Right forelimb (tissue), 1 donor: ENCODE results near the gene DOK3.
"Not testable (repeated sequence)": the region's sequence is repeated elsewhere in the genome, so short reads cannot be mapped to it uniquely, and the experiment has no call there.

Experiments used
- DNase-seq: peaks from one replicate; pipeline ENCODE4 v3.0.0-alpha.2; 2018

DOK3 gene

DNA sequence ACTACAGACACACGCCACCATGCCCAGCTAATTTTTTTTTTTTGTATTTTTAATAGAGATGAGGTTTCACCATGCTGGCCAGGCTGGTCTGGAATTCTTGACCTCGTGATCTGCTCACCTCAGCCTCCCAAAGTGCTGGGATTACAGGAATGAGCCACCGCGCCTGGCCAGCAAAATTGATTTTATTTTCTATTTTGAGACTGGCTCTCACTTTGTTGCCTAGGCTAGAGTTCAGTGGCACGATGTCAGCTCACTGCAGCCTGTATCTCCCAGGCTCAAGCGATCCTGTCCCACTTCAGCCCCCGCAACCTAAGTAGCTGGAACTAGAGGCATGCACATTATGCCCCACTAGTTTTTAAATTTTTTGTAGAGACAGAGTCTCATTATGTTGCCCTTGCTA is 24.8 kb upstream of the DOK3 start:
- not testable (repeated sequence) for DNase-seq

DNA sequence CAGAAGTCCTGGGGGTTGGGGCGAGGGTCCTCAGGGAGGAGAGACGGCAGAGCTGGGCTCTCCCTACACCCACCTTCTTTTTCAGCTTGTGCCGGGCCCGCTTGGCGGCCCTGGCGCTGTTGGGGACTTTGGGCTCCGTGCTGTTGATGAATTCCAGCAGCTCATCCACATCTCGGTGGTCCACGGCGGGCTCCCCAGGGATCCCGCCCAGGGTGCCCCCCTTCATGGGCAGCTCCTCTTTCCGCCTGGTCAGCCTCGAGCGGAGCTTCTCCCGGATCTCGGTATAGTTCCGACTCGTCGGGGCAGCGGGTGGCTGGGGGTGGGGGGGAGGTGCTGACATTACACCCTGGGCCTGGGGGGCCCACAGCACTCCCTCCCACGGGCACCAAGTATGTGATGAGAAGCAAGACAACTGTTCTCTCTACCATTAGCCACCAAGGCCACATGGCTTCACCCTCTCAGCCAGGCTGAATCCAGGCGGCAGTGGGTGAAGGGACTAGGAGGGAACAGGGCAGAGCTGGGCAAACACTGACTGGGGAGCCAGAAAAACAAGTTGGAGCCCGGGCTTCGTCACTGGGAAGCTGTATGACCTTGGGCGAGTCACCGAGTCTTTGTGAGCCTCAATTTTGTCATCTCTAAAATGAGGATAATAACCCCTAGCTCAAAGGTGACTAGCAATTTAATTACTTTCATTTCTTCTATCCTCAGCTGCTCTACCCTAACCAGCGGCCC is 21.7 kb upstream of the DOK3 start:
- no peak for DNase-seq

DNA sequence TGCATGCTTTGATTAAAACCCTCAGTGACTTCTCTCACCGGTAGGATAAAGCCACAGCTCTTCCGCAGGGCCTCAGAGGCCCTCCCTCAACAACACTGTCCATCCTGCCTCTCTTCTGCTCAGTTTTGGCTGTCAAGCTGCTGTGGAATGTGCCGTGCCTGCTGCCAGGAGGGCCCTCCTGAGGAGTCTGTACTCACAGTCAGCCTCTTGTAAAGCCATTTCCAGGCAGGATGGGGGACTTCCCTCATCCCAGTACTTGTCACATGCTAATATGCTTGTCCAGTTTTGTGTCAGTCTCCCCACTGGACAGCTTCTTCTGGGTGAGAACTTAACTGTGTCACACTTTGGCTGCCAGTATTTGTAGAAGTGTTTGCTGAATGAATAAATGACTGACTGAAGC is 21.0 kb upstream of the DOK3 start:
- DNase-seq: peak; percentile 41

DNA sequence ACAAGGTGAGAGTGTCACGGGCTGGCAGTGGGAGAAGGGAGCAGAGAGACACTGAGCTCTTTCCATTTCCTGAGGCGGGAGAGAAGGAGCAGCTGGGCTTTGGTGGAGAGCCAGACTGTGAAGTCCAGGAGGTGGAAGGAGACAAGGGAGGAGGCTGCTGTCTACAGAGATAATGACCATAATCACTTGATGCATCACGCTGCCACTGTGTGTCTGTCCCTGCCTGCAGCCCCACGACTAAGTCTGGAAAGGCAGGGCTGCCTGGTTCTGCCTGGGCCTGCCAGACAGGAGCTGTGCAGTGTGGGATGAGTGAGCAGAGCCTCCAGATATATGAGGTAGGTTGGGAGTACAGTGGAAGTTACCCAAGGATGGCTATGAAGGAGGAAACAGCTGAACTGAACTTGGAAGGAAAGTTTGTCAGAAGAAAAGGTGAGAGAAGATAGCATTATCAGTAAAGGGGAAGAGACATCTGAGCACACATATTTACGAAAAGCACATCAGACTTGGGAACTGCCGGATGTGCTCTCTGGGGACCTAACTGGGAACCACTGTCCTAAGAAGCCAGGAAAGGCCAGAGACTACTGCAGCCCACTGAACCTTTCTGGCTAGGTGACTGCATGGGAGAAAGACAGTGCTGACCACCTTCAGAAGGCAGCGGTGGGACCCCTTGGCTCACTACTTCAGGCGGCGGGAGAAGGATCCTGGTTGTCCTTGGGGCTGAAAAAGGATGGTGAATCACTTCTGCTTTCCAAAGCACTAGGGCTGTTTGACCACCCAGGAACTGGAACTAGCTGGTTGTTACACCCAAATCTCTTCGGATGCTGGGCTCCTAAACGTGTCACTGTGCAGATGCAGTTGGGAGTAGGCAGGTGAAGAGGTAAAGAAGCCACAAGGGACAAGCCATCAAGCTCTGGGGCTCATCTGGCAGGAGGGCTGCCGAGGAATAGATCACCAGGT is 19.9 kb upstream of the DOK3 start:
- peak; percentile 30 for DNase-seq

DNA sequence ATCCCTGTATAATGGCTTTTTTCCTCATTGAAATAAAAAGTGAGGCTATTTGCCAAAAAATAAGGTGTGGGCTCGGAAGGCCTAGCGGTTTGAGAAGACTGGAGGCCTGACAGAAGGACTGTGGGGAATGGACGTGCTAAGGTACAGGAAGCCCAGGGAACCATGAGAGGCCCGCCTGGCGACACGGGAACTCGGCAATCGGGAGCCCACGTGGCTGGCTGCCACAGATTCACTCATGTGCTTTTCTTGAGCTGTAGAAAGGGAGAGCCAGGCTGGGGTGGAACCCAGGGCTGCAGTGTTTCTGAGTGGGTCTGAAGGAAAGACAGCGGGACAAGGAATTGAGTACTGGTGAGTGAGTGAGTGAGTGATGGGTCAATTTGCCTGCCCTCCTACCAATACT is 19.0 kb upstream of the DOK3 start:
- no peak for DNase-seq

DNA sequence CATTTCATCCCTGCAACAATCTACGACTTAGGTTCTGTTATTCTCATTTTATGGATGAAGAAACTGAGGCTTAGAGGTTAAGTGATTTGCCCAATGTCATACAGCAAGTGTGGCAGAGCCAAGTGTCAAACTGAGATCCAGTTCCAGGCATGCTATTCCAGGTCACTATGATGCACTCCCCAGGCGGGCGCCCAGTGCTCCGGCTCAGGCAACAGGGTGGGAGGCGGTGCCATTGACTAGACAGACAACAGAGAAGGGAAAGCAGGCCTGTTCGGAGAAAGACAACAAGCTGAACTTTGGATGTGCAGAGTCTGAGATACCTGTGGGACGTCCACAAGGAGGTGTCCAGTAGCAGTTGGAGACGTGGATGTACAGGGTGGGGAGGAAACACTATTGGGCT is 18.0 kb upstream of the DOK3 start:
- DNase-seq: no peak

DNA sequence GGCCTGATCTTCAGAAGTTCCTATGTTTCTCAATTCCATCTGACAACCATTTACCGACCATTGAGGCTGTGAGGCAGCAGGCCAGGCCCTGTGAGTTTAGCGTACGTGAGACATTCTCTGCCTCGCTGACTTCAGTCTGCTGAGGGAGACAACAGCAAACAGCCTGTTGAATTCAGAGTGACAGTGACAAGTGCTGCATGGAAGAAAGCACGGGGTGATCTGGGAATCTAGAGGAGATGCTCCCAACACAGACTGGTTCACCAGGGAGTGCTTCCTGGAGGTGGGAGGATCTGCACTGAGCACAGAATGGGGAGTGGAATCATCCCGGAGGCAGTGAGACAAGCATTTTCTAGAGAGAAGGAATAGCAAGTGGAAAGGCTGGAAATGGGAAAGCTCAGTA is 17.2 kb upstream of the DOK3 start:
- peak; percentile 10 for DNase-seq

DNA sequence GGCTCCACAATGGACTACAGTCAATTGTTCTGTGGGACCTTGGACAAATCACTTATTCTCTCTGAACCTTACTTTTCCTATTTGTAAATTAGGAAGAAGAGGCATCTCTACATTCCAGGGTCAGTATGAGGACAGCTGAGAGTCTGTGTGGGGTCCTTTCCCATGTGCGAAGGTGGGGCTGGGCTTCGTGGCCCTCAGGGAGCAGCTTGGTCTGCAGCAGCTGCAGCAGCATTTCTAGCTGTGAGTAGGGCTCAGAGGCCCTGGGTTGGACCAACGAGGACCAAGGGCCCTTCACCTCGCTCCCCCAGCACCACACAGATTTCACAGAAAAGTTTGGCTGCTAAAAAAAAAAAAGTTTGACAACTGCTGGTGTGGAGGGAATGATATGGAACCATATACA is 16.6 kb upstream of the DOK3 start:
- DNase-seq: peak; percentile 34

DNA sequence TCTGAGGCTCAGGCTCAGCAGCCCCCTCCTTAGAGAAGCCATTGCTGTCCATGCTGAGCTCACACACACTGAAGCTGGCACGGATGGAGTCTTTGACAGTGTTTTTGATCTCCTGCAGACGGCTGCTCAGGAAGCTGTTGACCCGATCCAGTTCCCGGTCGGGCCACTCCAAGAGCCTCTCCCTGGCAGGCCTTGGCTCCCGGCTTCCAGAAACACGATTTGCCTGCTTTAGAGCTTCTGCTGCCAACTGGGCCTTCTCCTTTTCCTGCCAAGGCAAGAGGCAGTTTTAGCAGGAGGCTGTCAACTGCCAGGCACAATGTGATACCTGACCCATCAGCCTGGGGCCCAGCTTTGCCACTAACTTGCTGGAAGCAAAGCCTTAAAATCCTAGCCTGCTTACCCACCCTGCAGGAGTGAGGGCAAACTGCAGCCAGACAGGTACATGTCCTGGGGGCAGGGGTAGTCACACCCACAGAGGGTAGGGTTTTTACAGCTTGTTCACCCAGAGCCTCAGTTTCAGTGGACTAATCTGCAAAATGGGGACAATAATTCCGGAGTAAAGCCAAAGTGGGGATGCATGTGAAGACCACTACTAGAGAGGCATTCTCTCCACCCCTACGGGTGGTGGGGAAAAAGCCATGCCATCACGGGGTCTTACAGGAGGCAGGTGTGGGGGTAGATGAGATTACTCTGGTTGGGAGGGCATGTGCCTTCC is 15.5 kb upstream of the DOK3 start:
- peak; percentile 16 for DNase-seq

DNA sequence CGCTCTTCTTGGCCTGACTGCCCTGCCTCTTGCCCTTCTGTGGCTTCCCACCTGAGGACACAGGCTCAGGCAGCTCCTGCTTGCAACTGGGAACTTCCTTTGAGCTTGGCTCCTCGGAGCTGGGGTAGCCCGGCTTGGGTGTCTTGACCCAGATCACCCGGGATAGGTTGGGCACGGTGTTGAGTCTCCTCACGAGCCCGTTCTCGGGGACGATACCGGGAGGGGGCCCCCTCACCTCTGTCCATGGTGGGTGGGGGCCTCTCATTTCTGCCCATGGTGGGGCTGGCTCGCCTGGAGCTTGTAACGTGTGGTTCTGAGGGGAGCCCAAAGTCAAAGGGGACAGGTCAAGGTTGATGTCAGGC is 14.9 kb upstream of the DOK3 start:
- DNase-seq: peak; percentile 20

DNA sequence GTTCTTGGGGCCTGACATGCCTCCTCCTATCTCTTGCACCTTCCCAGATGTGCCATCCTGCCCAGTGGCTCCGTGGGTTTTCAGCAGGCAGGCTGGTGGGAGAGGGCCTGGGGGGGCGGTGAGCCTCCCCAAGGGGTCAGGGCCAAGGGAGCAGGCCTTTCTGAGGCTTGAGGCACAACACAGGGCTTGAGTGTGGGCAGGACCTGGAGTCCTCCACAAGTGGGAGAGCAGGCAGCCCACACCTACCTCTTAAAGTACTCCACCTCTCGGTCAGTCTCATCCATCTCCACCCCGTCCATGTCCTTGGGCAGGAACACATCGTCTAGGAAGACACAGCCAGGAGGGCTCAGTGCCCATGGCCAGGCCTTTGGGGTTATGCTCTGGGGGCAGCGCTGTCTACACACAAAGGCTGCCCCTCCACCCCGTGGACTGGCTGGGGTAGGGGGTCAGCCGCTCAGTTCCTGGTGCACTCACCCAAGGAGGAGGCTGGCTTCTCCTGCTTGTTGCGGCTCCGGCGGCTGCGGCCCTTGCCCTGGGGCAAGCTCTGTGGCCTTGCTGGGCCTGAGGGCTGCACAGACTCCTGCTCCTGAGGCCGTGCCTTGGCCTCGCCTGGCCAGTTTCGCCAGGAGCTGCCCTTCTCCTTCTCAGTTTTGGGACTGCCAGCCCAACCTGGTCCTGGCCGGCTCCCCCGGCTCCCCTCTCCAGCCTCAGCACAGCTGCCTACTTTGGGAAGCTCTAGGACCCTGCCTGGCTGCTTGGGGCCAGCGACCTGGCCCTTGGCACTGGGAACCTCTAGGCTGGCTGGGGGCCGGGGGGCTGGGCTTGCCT is 14.3 kb upstream of the DOK3 start:
- DNase-seq: peak; percentile 37

DNA sequence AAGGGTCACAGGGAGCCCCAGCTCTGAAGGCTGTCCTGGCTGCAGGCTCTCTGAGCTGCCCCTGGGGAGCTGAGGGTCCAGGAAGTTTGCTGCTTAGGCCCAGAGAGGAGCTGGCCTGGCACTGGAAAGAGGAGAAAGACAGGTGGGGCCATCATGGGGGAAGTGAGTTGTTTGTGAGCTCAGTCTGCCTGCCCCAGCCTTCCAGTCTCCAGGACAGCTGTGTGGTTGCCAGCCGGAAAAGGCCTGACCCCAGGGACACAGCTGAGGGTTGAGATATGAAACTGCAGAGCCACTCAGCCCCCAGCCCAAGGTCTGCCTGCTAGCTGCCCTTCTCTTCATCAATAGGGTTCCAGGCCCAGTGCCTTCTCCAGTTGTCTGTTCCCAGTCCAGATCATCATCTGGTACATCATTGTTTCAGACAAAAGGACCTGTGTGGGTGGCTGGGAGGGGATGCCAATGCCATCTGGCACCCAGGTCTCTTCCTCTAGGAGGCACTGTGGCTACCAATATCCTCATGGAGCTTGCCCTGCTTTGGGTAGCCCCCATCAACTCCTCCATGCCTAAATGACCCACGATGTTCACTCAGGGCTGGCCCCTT is 11.4 kb upstream of the DOK3 start:
- DNase-seq: no peak

DNA sequence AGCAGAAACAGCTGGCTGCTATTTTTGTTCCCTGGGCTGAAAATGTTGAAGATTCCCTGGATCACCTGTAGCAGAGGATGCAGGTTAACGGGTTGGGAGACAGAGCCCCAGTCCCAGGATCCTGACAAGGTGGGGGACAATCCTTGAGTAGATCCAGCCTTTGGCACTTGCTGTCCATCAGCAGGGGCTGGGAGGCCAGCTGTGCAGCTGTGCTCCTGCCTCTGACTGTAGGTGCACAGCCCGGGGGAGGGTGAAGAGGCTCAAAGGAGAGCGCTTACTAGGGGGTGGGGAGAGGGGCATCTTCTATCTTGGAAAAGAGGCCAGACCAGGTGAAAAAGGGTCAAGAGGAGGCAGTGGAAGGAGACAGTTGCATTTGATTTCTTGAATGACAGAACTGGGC is 10.6 kb upstream of the DOK3 start:
- DNase-seq: no peak

DNA sequence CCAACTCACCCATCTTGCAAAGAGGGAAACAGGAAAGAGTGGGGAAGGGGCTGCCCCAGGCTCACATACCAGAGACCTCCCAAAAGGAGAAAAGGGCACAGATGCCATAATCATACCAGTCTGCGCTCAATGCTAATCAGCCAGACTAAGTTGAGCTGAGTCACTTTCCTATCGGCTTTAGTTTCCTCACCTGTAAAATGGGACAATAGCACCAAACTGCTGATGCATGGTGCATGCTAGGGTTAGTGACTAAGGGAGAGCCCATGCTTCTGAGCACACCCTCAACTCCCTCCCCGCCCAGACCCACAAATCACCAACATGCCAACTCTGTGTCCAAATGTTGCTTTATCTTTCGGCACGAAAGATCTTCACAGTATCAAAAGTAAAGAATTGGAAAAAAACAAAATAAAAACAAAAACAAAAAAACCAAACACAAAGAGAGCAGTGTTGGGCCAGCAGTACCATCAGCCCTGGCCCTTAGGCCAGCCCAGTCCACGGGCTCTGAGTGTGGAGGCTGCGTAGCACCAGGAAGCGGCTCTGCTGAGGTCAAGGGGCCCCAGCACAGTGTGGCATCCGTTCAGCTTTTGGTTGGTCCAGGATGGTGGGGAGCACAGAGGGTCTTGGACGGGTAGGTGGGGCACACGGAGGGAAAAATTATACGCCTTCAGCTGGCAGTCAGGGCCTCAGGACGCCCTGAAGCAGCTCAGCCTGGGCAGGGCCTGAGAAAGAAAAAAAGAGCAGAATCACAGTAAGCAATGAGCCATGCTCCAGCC is 10.0 kb upstream of the DOK3 start:
- no peak for DNase-seq

DNA sequence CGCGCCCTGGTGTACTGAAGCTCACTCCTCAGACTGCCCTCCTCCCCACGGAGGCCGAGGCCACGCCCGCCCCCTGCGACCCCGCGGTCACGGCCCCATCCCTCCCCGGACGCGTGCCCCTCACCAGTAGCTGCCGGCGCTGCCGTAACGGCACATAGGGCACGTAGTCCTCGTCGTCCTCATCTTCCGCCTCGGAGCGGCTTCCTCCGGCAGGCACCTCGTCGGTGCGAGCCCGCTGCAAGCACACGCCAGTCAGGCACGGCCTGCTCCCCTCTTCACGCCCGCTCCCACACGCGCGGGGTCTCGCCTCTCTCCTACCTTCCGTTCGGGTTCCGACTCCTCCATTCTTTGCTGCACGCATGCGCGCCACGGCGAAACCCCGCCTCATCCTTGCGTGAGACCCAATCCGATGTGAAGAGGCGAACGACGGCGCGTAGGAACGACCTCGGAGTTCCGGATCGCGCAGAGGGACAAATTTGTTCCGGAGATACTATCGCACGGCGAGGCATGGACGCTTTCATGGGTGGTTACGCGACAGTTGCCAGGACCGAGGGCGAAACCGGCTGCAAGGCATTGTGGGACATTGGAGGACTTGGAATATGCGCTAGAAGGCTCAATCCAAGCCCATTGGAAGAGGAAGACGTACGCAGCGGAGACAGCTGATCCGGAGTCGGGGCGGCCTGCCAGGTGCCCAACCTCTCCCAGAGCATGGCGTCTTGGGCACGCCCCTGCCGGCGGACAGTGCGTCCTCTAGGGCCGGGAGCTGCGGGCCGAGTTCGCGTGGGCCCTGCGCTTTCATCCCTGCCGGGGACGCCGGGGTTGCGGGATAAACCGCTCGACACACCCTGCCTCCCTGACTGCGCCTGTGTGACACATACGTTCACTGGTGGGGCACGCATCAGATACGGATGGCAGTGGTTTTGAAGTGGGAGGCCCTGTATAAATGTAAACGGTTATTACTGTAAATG is 7.3 kb upstream of the DOK3 start, which contains the start of gene DDX41:
TSS of gene DDX41 (minus strand) at position 361 of the 968 bp plus-strand sequence. CDS start at position 345, 16 bp downstream.
- DNase-seq: peak; percentile 95

DNA sequence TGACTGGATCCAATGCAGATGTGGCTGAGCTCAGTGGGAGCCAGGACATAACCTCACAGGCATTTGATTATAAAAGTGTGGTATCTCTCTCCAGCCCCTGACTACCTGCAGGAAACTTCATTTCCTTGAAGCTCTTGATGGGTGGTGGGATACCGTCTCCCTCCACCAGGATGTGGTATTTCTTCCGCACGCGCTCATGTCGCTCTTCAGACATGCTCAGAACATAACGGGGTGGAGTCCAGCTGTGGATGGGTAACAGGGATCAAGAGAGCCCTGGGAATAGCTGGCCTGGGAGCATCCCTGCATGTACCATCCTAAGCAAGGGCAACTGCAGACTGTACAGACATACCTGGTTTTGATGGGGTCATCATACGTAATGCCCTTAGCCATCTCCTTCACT is 6.0 kb upstream of the DOK3 start:
- no peak for DNase-seq

DNA sequence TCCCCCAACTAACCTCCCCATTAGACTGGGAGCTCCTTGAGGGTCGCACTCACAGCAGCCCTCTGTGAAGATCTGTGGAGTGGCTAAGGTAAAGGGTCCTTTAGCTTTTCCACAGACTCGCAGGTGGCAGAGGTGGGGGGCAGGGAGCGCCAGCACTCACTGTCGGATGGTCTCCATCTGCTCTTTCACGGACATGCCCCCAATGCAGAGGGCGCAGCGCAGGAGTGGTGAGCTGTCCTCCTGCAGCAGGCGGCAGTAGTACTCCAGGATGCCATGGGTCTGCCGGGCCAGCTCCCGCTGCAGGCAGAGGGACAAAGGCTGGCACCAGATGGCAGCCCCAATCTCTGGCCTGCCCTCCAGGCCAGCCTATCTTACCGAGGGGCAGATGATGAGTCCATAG is 4.9 kb upstream of the DOK3 start:
- no peak for DNase-seq

DNA sequence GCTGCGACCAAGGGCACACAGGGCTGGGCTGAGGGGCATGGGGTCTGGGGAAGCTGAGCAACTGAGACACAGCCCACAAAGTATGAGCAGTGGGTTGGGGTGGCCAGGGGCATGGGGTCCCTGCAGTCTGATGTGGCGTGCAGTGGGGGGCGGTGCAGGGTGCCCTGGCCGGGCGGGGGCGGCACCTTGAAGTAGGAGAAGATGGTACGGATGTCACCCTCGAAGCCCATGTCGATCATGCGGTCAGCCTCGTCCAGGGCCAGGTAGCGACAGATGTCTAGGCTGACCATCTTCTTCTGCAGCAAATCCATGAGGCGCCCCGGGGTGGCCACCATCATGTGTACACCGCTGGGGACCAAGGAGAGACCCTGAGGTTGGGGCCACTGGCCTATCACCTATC is 3.9 kb upstream of the DOK3 start:
- DNase-seq: no peak

DNA sequence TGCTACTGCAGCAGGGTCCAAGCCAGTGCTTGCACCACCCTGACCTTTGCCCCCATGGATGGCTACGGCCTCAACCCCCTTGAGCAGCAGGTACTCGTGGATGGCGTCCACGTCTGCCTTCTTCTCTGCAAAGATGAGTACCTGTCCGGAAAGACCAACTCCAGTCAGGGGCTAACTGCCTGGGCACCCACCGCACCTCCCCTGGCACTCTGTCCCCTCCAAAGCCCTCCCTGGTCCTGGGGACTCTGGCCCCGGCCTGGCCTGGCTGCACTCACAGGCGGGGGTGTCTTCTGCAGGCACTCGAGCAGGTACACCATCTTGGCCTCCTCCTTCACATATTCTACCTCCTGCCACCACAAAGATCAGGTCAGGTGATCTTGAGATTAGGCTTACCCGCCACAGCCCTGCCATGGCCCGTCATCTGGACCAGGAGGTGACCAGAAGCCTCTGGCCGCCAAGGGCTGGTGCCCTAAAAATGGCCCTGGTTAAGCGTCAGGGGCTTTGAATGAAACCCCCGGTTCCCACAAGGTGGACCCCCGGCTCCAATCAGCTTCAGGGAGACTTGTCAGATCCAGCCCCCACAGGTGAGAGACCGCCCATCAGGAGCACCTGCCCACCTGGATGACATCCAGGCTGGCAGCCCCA is 3.2 kb upstream of the DOK3 start:
- DNase-seq: no peak
